GM19240 (cell line): Measurements from ENCODE around the gene PALD1.

Experiments used
- DNase-seq: peaks from one replicate; pipeline ENCODE4 v3.0.0; 2011; ENCODE audit warnings: low spot score; ENCODE audit not compliant: insufficient read length

PALD1 gene

GRCh38 chr10:70552586-70552985 is 74.0 kb downstream of the PALD1 start:
- no peak for DNase-seq

- DNase-seq: no peak
Measured at GRCh38 chr10:70555371-70555770, 76.8 kb downstream of the PALD1 start.

GRCh38 chr10:70557086-70557845 is 78.7 kb downstream of the PALD1 start:
- no peak for DNase-seq

- no peak for DNase-seq
Measured at GRCh38 chr10:70557876-70558275, 79.3 kb downstream of the PALD1 start.

GRCh38 chr10:70558295-70558694 is 79.7 kb downstream of the PALD1 start:
- no peak for DNase-seq

- DNase-seq: peak; percentile 73
Measured at GRCh38 chr10:70558871-70559810, 80.6 kb downstream of the PALD1 start.

GRCh38 chr10:70559861-70560260 is 81.3 kb downstream of the PALD1 start:
- DNase-seq: no peak

- DNase-seq: no peak
Measured at GRCh38 chr10:70560511-70560941, 82.0 kb downstream of the PALD1 start.

GRCh38 chr10:70561070-70561469 is 82.5 kb downstream of the PALD1 start:
- no peak for DNase-seq

- DNase-seq: no peak
Measured at GRCh38 chr10:70561558-70561957, 83.0 kb downstream of the PALD1 start.

- no peak for DNase-seq
Measured at GRCh38 chr10:70562036-70562755, 83.6 kb downstream of the PALD1 start.

- no peak for DNase-seq
Measured at GRCh38 chr10:70563230-70563629, 84.7 kb downstream of the PALD1 start.

GRCh38 chr10:70564113-70564725 is 85.7 kb downstream of the PALD1 start:
- DNase-seq: no peak

- no peak for DNase-seq
Measured at GRCh38 chr10:70564901-70565351, 86.4 kb downstream of the PALD1 start.

GRCh38 chr10:70565556-70566514 is 87.3 kb downstream of the PALD1 start:
- DNase-seq: no peak

- no peak for DNase-seq
Measured at GRCh38 chr10:70566515-70567290, 88.1 kb downstream of the PALD1 start.

GRCh38 chr10:70567603-70568002 is 89.0 kb downstream of the PALD1 start:
- DNase-seq: no peak

GRCh38 chr10:70568113-70568512 is 89.5 kb downstream of the PALD1 start:
- DNase-seq: no peak

- DNase-seq: no peak
Measured at GRCh38 chr10:70568781-70569495, 90.4 kb downstream of the PALD1 start.
